ENCODE measurements around the gene NUDT17. TPM values are rescaled to one million over a fixed set of nuclear protein-coding genes. Genes with fewer than 3 reads are reported as not detected.

NUDT17 gene
- total RNA-seq, 4 donors from 2014 or later = 0.95 to 2.2 (median 1.1) TPM; not detected in 1

DNA sequence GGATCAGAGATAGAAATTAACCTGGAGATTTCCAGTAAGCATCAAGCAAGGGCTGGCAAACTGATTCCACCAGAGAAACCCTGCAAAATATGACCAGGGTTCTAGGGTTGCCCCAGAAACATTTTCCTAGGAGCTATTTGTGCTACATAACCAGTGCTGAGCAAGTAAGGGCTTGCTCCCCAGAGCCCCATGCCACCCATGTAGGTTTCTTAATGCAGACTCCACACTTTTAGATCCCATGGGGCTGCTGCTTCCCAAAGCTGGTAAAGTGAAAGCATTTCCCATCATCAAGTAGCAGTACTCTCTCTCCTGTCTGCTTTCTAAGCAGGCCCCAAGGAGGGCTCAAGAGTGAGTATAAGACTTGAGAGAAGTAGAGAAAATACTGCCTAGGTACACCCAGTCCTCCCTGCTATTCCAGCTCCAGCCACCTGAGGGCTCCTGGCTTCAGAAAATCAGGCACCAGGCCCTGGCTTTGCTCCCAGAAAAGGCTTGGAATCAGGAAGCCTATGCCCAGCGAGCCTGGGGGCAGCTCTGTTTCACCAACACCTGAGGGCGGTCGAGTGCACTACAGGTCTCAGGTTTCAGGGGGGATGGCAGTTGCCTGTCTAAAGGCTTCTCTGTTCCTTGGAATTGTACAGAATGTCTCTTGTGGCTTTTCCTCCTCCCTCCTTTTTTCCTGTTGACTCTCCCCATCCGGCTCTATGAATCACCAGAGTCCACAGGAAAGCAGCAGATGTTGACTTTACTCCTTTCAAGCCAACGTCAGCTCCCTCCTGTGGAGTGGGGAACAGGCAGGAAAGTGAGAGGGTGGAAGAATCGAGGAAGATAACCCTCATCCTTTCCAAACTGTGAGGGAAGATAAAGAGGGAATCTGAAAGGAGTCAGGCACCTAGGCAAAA lies 46.4 kb downstream of the NUDT17 start:
- Histone ChIP-seq H3K27me3 (no peaks in the 10 kb centered on the region), H3K9me3 (no peaks in the 10 kb centered on the region), H3K36me3 (no peaks in the 10 kb centered on the region), H3K4me1 (peaks cover 14 to 24% (median 19%) of the 10 kb centered on the region in 4 donors), H3K4me3 (peak overlapping the region in 1 of 4 donors; percentile 4), H3K27ac (peak overlapping the region; percentile 81 to 83 (median 81))
- in situ Hi-C loops (cut with MboI; ENCODE audit: low pct_ligation_motif_present in 1 of 4, low pct_unique_long_range_greater_than_20kb in 1 of 4, low sequenced_read_pairs in 3 of 4) (loop anchor here in 1 of 4 donors (25.0 kb wide), 1 partner anchor 120 kb away; the partner anchor contains the start of gene HJV), intact Hi-C loops (cut with DNase I; ENCODE audit: low total_unique reads) (no loop called here)
- WGBS, 2 donors (ENCODE audit: low coverage in 1 of 2) = 8% methylated on average over 6 of the region's 6 CpGs; no CpG with 5 or more reads in 1 of the 2 donors
- peak; percentile 94 for DNase-seq
- TF ChIP-seq, protein P1, sequence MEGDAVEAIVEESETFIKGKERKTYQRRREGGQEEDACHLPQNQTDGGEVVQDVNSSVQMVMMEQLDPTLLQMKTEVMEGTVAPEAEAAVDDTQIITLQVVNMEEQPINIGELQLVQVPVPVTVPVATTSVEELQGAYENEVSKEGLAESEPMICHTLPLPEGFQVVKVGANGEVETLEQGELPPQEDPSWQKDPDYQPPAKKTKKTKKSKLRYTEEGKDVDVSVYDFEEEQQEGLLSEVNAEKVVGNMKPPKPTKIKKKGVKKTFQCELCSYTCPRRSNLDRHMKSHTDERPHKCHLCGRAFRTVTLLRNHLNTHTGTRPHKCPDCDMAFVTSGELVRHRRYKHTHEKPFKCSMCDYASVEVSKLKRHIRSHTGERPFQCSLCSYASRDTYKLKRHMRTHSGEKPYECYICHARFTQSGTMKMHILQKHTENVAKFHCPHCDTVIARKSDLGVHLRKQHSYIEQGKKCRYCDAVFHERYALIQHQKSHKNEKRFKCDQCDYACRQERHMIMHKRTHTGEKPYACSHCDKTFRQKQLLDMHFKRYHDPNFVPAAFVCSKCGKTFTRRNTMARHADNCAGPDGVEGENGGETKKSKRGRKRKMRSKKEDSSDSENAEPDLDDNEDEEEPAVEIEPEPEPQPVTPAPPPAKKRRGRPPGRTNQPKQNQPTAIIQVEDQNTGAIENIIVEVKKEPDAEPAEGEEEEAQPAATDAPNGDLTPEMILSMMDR (IDR thresholded peaks at IDR 0.05) = peak; percentile 91 to 98 (median 93)
- peak in 1 of 3 donors; percentile 74 for TF ChIP-seq POLR2AphosphoS5 (IDR thresholded peaks at IDR 0.05)
- TF ChIP-seq POLR2A (IDR thresholded peaks at IDR 0.05) = peak; percentile 27
- no peak for TF ChIP-seq EP300 (IDR thresholded peaks at IDR 0.05; ENCODE audit: low read depth)

DNA sequence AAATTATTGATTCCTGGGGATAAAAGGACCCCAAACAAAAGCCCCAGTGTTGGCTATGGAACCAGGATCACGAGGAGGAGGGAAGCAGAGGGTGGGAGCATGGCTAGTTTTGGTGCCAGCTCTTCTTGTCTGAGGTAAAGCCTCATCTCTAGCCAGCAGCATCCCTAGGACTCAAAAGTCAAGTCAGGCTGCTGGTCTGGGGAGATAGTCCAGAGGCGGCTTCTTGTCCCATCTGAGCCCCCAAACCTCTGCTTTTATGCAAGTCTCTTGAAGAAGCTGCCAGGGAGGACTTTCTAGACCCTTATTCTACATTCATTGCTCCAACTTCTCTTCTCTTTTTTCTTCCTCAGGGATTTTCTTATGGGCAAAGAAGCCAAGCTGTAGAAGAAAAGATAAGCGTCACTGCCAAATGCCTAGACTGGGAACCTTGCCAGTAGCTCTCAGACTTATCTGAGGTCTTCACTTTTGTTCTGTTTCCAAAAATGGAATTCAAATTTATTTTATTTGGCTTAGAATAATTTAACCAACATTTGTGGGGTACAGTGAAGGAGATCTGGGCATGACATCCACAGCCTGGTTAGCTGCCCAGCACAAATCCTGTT lies 47.2 kb downstream of the NUDT17 start:
- Histone ChIP-seq H3K4me3 (peak overlapping the region in 1 of 4 donors; percentile 4), H3K36me3 (no peaks in the 10 kb centered on the region), H3K27me3 (no peaks in the 10 kb centered on the region), H3K4me1 (peaks cover 14 to 24% (median 19%) of the 10 kb centered on the region in 4 donors), H3K9me3 (no peaks in the 10 kb centered on the region), H3K27ac (peak overlapping the region; percentile 81 to 83 (median 81))
- no peak for DNase-seq
- TF ChIP-seq POLR2A (IDR thresholded peaks at IDR 0.05) = no peak
- no peak for TF ChIP-seq POLR2AphosphoS5 (IDR thresholded peaks at IDR 0.05)
- TF ChIP-seq, protein P1 (IDR thresholded peaks at IDR 0.05) = no peak
- TF ChIP-seq EP300 (IDR thresholded peaks at IDR 0.05; ENCODE audit: low read depth) = no peak
- WGBS, 2 donors (ENCODE audit: low coverage in 1 of 2) = 63 to 100% methylated on average over 1 to 3 of the region's 3 CpGs
- in situ Hi-C loops (cut with MboI; ENCODE audit: low pct_ligation_motif_present in 1 of 4, low pct_unique_long_range_greater_than_20kb in 1 of 4, low sequenced_read_pairs in 3 of 4) = loop anchor here in 1 of 4 donors (25.0 kb wide), 1 partner anchor 120 kb away; the partner anchor contains the start of gene HJV
- intact Hi-C loops (cut with DNase I; ENCODE audit: low total_unique reads) = no loop called here

DNA sequence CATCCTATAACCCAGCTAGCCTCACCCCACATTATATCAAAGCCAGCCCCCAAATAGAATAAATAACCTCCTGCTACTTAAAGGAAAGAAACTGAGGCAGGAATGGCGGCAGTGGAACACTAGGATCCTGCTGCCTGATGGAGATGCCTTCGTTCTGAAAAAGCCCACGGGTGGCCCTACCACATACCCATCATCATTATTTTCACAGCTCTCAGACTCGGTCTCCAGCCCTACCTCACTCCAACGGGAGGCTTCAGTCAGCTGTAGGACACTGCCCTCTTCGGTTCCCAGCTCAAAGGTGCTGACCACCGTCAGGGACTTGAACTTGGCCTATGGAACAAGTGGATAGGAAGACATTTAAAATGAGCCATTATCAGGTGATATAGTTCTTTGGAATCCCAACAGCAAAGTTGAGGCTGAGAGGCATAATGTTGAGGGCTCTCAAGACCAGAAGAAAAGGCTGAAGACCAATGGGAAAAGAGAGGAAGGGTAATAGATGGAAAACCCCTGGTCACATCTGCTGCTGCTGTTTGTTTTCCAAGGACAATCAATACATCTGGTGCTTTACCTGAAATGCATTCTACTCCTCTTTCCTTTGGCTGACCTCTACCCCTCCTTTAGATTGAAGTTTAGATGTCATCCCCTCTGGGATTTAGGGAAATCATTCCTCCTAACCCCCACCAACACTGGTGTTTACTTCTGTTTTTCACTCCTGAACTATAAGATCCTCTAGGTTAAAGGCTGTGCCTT lies 48.1 kb downstream of the NUDT17 start:
- no peak for DNase-seq
- Histone ChIP-seq H3K4me3 (no peak overlapping the region), H3K27ac (peak overlapping the region in 3 of 4 donors; percentile 81 to 83 (median 81)), H3K36me3 (no peaks in the 10 kb centered on the region), H3K9me3 (no peaks in the 10 kb centered on the region), H3K4me1 (peaks cover 14 to 24% (median 19%) of the 10 kb centered on the region in 4 donors), H3K27me3 (no peaks in the 10 kb centered on the region)
- in situ Hi-C loops (cut with MboI; ENCODE audit: low pct_ligation_motif_present in 1 of 4, low pct_unique_long_range_greater_than_20kb in 1 of 4, low sequenced_read_pairs in 3 of 4) (loop anchor here in 1 of 4 donors (25.0 kb wide), 1 partner anchor 119 kb away; the partner anchor contains the start of gene HJV), intact Hi-C loops (cut with DNase I; ENCODE audit: low total_unique reads) (no loop called here)
- WGBS, 2 donors (ENCODE audit: low coverage in 1 of 2) = 92% methylated on average over 7 of the region's 7 CpGs; no CpG with 5 or more reads in 1 of the 2 donors
- TF ChIP-seq, protein P1 (IDR thresholded peaks at IDR 0.05) = no peak
- no peak for TF ChIP-seq POLR2A (IDR thresholded peaks at IDR 0.05)
- TF ChIP-seq EP300 (IDR thresholded peaks at IDR 0.05; ENCODE audit: low read depth) = no peak
- no peak for TF ChIP-seq POLR2AphosphoS5 (IDR thresholded peaks at IDR 0.05)

Data from transverse colon (tissue), 4 donors.